GM12878 (cell line): ENCODE measurements around the gene TMCO6. TPM values are rescaled to one million over a fixed set of nuclear protein-coding genes. Genes with fewer than 3 reads are reported as not detected.

Experiments used
- ATAC-seq: fragments of 200-7000 bp; cut with Tn5 transposase; 3 replicates; pipeline ENCODE4 v1.9.1; 2020; ENCODE audit warnings: mild to moderate bottlenecking, moderate library complexity
- BruUV-seq: library from RNA; stranded (reverse); fragments of 400-500 nt; replicated peaks from 2 replicates; lab custom pipeline; 2021; lab: Mats Ljungman, UMichigan
- CTCF ChIA-PET: fragments of 300-600 bp; sonication (Branson Sonifier 250); formaldehyde crosslinking; extraction: SDS; loops from one replicate; lab custom pipeline; 2021; ENCODE audit warnings: inconsistent platforms; lab: Yijun Ruan, JAX
- POLR2A ChIA-PET: fragments of 350-600 bp; formaldehyde crosslinking; extraction: SDS; loops from one replicate; lab custom pipeline; 2021; ENCODE audit warnings: inconsistent platforms; lab: Charles Lee
- RAD21 ChIA-PET: fragments of 300-600 bp; sonication (Branson Sonifier 250); formaldehyde crosslinking; loops from one replicate; lab custom pipeline; 2023; ENCODE audit warnings: antibody characterized with exemption; ENCODE audit not compliant: unreplicated experiment; lab: Charles Lee
- SMC1A ChIA-PET: fragments of 300-600 bp; sonication (Branson Sonifier 250); formaldehyde crosslinking; loops from one replicate; lab custom pipeline; 2023; ENCODE audit not compliant: unreplicated experiment, uncharacterized antibody; lab: Charles Lee
- DNase-seq: peaks from one replicate; pipeline ENCODE4 v3.0.0-alpha.2; 2011; ENCODE audit warnings: low read depth, low spot score
- FAIRE-seq: peaks from 3 replicates; lab custom pipeline; 2011; peaks lifted over from hg19 to GRCh38; lab: Jason Lieb, UNC
- H2AFZ ChIP-seq: 2 replicates; pipeline ENCODE4 v1.6.0; 2011; ENCODE audit warnings: low read depth, low read length, control low read depth; ENCODE audit not compliant: control insufficient read depth
- H3K27ac ChIP-seq: 2 replicates; pipeline ENCODE4 v1.5.1; 2011; ENCODE audit warnings: control low read depth; ENCODE audit not compliant: control insufficient read depth, insufficient read depth
- H3K27me3 ChIP-seq, 2 experiments: replicated peaks in 1 of 2; 2 replicates each; pipeline versions ENCODE4 v1.6.0 to v1.6.1; 2011; ENCODE audit warnings: low read length in 1 of 2; ENCODE audit not compliant: control insufficient read depth in 2 of 2, insufficient read depth in 2 of 2
- H3K36me3 ChIP-seq, 2 experiments: 2 replicates each; pipeline ENCODE4 v1.5.1; 2011; ENCODE audit warnings: low read length in 1 of 2; ENCODE audit not compliant: control insufficient read depth in 2 of 2, insufficient read depth in 2 of 2
- H3K4me1 ChIP-seq: 2 replicates; pipeline ENCODE4 v1.6.1; 2011; ENCODE audit warnings: mild to moderate bottlenecking, low read length, moderate library complexity, mixed read lengths; ENCODE audit not compliant: control insufficient read depth, insufficient read depth
- H3K4me2 ChIP-seq: 2 replicates; pipeline ENCODE4 v1.6.0; 2011; ENCODE audit warnings: control low read depth; ENCODE audit not compliant: control insufficient read depth, insufficient read depth
- H3K4me3 ChIP-seq: fragments of 200-600 bp; sonication (generic); 2 replicates; pipeline ENCODE4 v1.5.1; 2016
- H3K79me2 ChIP-seq: 2 replicates; pipeline ENCODE4 v1.6.0; 2011; ENCODE audit warnings: low read length; ENCODE audit not compliant: control insufficient read depth, insufficient read depth
- H3K9ac ChIP-seq: 2 replicates; pipeline ENCODE4 v1.8.0; 2011; ENCODE audit warnings: low read length, control low read depth, mixed read lengths; ENCODE audit not compliant: control insufficient read depth, insufficient read depth
- H3K9me3 ChIP-seq: replicated peaks from 3 replicates; pipeline ENCODE4 v1.5.1; 2011; ENCODE audit warnings: mild to moderate bottlenecking, low read length; ENCODE audit not compliant: control insufficient read depth, insufficient read depth
- H4K20me1 ChIP-seq: 2 replicates; pipeline ENCODE4 v1.6.0; 2011; ENCODE audit not compliant: control insufficient read depth, insufficient read depth
- BACH1 ChIP-seq: fragments of 450-650 bp; IDR thresholded peaks from 2 replicates; pipeline ENCODE4 v1.6.1; 2017; ENCODE audit warnings: mild to moderate bottlenecking, borderline replicate concordance
- HSF1 ChIP-seq: fragments of 150-350 bp; IDR thresholded peaks from 2 replicates; pipeline ENCODE4 v1.6.1; 2014; ENCODE audit warnings: mild to moderate bottlenecking, low read depth, low read length
- KLF5 ChIP-seq: fragments of 450-650 bp; IDR thresholded peaks from 2 replicates; pipeline ENCODE4 v1.6.1; 2014; ENCODE audit warnings: mild to moderate bottlenecking; ENCODE audit not compliant: partially characterized antibody
- LARP7 ChIP-seq: fragments of 450-650 bp; IDR thresholded peaks from 2 replicates; pipeline ENCODE4 v1.6.1; 2017; ENCODE audit warnings: mild to moderate bottlenecking
- NFIC ChIP-seq: IDR thresholded peaks from 2 replicates; pipeline ENCODE4 v1.6.1; 2012; ENCODE audit warnings: low read depth, mild to moderate bottlenecking, inconsistent platforms, low read length, moderate library complexity
- NFYA ChIP-seq: IDR thresholded peaks from 2 replicates; pipeline ENCODE4 v1.6.1; 2011; ENCODE audit warnings: low read depth, mild to moderate bottlenecking, low read length, improper control_type of control experiment, borderline replicate concordance
- NFYB ChIP-seq: IDR thresholded peaks from 2 replicates; pipeline ENCODE4 v1.6.1; 2011; ENCODE audit warnings: low read depth, mild to moderate bottlenecking, low read length, improper control_type of control experiment, moderate library complexity; ENCODE audit not compliant: insufficient read depth
- PAX8 ChIP-seq: fragments of 450-650 bp; IDR thresholded peaks from 2 replicates; pipeline ENCODE4 v1.6.1; 2017; ENCODE audit warnings: mild to moderate bottlenecking, moderate library complexity
- PML ChIP-seq: IDR thresholded peaks from 2 replicates; pipeline ENCODE4 v1.6.1; 2012; ENCODE audit warnings: low read length, inconsistent platforms
- POU2F2 ChIP-seq: IDR thresholded peaks from 3 replicates; pipeline ENCODE4 v1.6.1; 2011; ENCODE audit warnings: low read depth, mild to moderate bottlenecking, low read length, borderline replicate concordance
- RBBP5 ChIP-seq: fragments of 200-600 bp; sonication (generic); conservative IDR thresholded peaks from 2 replicates; pipeline ENCODE4 v1.6.1; 2016
- REST ChIP-seq: IDR thresholded peaks from 2 replicates; pipeline ENCODE4 v1.6.1; 2012; ENCODE audit warnings: mild to moderate bottlenecking, low read depth, low read length
- SMAD5 ChIP-seq: IDR thresholded peaks from 2 replicates; pipeline ENCODE4 v1.6.1; 2016; ENCODE audit warnings: antibody characterized with exemption, low read depth
- STAT1 ChIP-seq: fragments of 450-650 bp; conservative IDR thresholded peaks from 2 replicates; pipeline ENCODE4 v1.6.1; 2014; ENCODE audit warnings: antibody characterized with exemption, mild to moderate bottlenecking
- SUZ12 ChIP-seq: fragments of 200-600 bp; sonication (generic); IDR thresholded peaks from one replicate; pipeline ENCODE4 v1.6.1; 2018; ENCODE audit warnings: antibody characterized with exemption, mild to moderate bottlenecking; ENCODE audit not compliant: unreplicated experiment
- WGBS: methylation state at CpG from one replicate; pipeline ENCODE4 v1.1.6; 2016; ENCODE audit warnings: low lambda C conversion rate; ENCODE audit not compliant: insufficient replicate concordance, insufficient coverage; ENCODE audit errors: missing lambda C conversion rate; 5-methylcytosine and 5-hydroxymethylcytosine counted together
- in situ Hi-C: fragments of 300-500 bp; cut with MboI; formaldehyde crosslinking; loops from 9 replicates; pipeline ENCODE4 v1.14.3; 2018; ENCODE audit warnings: mixed read lengths
- intact Hi-C: fragments of 100-400 bp; cut with micrococcal nuclease; formaldehyde crosslinking; loops from one replicate; pipeline ENCODE4 v1.14.2; 2022; ENCODE audit not compliant: unreplicated experiment
- polyA plus RNA-seq, 11 experiments: library from polyadenylated mRNA; depleted of rRNA in 4 of 11; unstranded in 6 of 11; stranded (reverse) in 5 of 11; fragments of >200 nt; fragmentation: Nextera tagmentation in 4 of 11; fragmentation: Illumina TruSeq in 1 of 11; extraction: Ambion mirVana in 4 of 11; extraction: Trizol in 1 of 11; gene quantifications; 1 replicate in 1 of 11; 2 replicates in 10 of 11; pipeline versions ENCODE4 v1.2.1 to v1.2.3, GENCODE V29; 2011 to 2016; ENCODE audit warnings: inconsistent platforms in 2 of 11, missing spikeins in 2 of 11, low read depth in 1 of 11
- total RNA-seq, 4 experiments: library from RNA; depleted of rRNA in 3 of 4; stranded (reverse); fragments of >200 nt in 3 of 4; fragmentation: Illumina TruSeq in 1 of 4; extraction: Trizol in 1 of 4; gene quantifications; 2 replicates each; pipeline versions ENCODE4 v1.2.1 to v1.2.3, GENCODE V29; 2013 to 2021
- TF ChIP-seq, protein P1 (sequence below): IDR thresholded peaks from 2 replicates; pipeline ENCODE4 v1.6.1; 2012; ENCODE audit warnings: low read depth, low read length, improper control_type of control experiment
- TF ChIP-seq, protein P2 (sequence below): fragments of 450-650 bp; IDR thresholded peaks from 2 replicates; pipeline ENCODE4 v1.6.1; 2017; ENCODE audit warnings: borderline replicate concordance

TMCO6 gene
- total and polyA plus RNA-seq, 10 of the 15 experiments (the other 5 are each of a cell fraction or from before 2014, with no cell fraction given) = 4.1 to 21.6 (median 11.7) TPM

GRCh38 chr5:140607031-140607430, 32.2 kb upstream of the TMCO6 start:
- POLR2A ChIA-PET = no interaction called here
- FAIRE-seq (no peak), ATAC-seq (no peak), DNase-seq (no peak)
- Histone ChIP-seq H3K27ac (no peak overlapping the region), H3K79me2 (no peaks in the 10 kb centered on the region), H3K9ac (no peak overlapping the region), H3K4me3 (no peak overlapping the region), H3K27me3 (no peaks in the 10 kb centered on the region), H3K4me2 (no peak overlapping the region), H3K9me3 (no peaks in the 10 kb centered on the region), H3K4me1 (no peaks in the 10 kb centered on the region), H2AFZ (no peak overlapping the region), H3K36me3 (no peaks in the 10 kb centered on the region), H4K20me1 (no peaks in the 10 kb centered on the region)
- in situ Hi-C loops = no loop called here
- CTCF ChIA-PET = interaction anchor here (0.7 kb wide), 1 partner anchor 94 kb away, joined by 3 read pairs; no protein-coding TSS in a partner anchor
- SMC1A ChIA-PET = no interaction called here
- intact Hi-C loops = no loop called here
- RAD21 ChIA-PET = no interaction called here
- WGBS = 85% methylated on average over 2 of the region's 2 CpGs
- no TSS peak for BruUV-seq
- TF ChIP-seq POU2F2 (no peak), BACH1 (no peak), SMAD5 (no peak), NFIC (no peak), REST (no peak), PAX8 (no peak), LARP7 (no peak), NFYB (no peak), RBBP5 (no peak), SUZ12 (no peak), STAT1 (no peak), NFYA (no peak), PML (no peak), HSF1 (no peak), KLF5 (no peak)
- TF ChIP-seq, protein P1, sequence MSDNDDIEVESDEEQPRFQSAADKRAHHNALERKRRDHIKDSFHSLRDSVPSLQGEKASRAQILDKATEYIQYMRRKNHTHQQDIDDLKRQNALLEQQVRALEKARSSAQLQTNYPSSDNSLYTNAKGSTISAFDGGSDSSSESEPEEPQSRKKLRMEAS = no peak
- TF ChIP-seq, protein P2, sequence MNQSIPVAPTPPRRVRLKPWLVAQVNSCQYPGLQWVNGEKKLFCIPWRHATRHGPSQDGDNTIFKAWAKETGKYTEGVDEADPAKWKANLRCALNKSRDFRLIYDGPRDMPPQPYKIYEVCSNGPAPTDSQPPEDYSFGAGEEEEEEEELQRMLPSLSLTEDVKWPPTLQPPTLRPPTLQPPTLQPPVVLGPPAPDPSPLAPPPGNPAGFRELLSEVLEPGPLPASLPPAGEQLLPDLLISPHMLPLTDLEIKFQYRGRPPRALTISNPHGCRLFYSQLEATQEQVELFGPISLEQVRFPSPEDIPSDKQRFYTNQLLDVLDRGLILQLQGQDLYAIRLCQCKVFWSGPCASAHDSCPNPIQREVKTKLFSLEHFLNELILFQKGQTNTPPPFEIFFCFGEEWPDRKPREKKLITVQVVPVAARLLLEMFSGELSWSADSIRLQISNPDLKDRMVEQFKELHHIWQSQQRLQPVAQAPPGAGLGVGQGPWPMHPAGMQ = no peak
